Iris pigment epithelial cell (primary cell): ENCODE measurements around the gene CERT1.
"Not testable (repeated sequence)": the region's sequence is repeated elsewhere in the genome, so short reads cannot be mapped to it uniquely, and the experiment has no call there.

Experiments used
- DNase-seq: peaks from one replicate; pipeline ENCODE4 v3.0.0-alpha.2; 2011; ENCODE audit warnings: low read depth

The CERT1 gene, protein sequence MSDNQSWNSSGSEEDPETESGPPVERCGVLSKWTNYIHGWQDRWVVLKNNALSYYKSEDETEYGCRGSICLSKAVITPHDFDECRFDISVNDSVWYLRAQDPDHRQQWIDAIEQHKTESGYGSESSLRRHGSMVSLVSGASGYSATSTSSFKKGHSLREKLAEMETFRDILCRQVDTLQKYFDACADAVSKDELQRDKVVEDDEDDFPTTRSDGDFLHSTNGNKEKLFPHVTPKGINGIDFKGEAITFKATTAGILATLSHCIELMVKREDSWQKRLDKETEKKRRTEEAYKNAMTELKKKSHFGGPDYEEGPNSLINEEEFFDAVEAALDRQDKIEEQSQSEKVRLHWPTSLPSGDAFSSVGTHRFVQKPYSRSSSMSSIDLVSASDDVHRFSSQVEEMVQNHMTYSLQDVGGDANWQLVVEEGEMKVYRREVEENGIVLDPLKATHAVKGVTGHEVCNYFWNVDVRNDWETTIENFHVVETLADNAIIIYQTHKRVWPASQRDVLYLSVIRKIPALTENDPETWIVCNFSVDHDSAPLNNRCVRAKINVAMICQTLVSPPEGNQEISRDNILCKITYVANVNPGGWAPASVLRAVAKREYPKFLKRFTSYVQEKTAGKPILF

DNA sequence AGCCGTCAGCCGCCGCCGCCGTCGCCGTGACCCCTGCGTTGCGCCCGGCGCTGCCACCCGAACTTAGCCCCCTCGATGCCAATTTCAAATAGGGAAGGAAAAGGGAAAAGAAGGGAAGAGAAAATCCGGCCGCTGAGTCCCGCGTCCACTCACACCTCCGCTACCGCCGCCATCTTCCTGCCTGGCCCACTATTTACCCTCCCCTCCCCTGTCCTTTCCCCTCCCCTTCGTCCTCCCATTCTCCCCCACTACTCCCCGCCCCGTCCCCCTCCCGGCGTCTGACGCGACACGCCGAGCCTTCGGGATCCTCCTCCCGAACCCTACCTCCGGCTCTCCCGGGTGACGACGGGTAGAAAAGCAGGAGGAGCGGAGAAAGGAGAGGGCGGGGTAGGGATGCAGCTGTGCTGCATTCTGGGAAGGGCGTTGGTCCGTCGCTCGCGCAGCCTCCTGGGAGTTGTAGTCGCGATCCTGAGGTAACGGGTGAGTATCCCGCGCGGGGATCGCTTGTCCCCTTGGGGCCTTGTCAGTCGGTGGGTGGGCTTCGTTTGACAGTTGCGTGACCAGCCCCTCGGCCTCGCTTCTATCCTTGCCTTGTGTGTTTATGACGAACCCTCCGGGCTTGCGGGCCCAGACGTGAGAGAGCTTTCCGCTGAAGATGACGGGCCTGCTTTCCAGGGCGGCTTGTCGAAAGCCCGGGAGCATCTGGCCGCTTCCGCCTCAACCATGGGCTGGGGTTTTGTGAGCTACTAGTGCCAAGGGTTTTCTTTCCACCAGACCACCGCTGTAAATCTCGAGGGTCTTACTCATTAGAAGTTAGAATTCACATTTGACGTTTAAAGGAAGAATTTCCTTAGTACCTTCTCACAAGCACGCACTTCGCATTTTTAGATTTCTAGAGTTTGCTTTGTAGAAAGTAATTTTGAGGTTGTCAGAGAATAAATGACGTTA is at the start of gene CERT1, which contains the start of gene POLK:
CERT1 (minus strand) TSS at position 195 of the 948 bp plus-strand sequence. CDS start 422 bp downstream, outside the sequence.
POLK (plus strand) TSS at position 457 of the 948 bp plus-strand sequence.
- peak; percentile 99 for DNase-seq

DNA sequence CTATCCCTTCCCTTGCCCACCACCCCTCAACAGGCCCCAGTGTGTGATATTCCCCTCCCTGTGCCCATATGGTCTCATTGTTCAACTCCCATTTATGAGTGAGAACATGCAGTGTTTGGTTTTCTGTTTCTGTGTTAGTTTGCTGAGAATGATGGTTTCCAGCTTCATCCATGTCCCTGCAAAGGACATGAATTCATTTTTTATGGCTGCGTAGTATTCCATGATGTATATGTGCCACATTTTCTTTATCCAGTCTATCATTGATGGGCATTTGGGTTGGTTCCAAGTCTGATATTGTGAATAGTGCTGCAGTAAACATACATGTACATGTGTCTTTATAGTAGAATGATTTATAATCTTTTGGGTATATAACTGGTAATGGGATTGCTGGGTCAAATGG is 49.2 kb upstream of the CERT1 start:
- not testable (repeated sequence) for DNase-seq

DNA sequence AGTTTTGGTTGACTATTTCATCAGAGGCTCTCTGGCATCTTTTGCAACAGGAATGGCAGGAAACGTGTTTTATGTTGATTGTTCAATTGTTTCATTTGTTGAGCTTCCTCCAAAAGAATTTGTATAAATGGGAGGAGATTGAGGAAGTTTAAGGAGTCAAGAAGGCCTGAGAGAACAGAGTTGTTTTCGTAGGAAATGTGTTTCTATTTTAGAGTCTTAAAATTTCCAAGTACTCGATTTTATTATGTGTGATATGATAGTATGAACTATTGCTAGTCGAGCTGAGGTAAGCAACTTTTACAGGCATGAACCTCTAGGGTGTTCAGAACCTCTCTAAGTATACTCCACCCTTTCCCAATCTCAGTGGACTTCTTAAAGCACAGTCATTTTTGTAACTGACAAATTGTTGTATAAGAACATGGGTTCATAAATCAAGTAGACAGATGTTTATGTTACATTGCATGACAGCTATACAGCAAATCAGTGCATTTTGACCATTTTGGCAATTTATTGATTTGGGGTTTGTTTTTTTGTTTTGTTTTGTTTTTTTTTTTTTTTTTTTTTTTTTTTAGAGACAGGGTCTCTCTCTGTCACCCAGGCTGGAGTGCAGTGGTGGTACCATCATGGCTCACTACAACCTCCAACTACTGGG is 47.7 kb upstream of the CERT1 start:
- DNase-seq: no peak

DNA sequence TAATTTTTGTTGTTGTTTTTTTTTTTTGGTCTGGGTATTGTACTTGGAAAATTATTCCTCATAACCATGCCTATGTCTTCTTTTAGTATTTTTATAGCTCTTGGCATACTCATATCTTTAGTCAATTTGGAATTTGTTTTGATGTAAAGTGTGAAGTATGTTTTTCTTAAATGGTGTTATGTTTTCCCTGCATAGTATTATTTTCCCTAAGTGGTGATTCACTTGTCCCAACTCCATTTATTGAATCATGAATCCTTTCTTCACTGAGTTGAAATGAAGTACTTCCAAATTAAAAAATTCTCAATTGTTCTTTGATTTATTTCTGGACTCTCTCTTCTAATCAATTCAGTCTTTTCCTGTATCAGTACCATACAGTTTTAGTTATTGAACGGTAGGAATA is 46.8 kb upstream of the CERT1 start:
- DNase-seq: no peak

GRCh38 chr5:75553358-75553757 is 41.9 kb upstream of the CERT1 start:
- no peak for DNase-seq

DNA sequence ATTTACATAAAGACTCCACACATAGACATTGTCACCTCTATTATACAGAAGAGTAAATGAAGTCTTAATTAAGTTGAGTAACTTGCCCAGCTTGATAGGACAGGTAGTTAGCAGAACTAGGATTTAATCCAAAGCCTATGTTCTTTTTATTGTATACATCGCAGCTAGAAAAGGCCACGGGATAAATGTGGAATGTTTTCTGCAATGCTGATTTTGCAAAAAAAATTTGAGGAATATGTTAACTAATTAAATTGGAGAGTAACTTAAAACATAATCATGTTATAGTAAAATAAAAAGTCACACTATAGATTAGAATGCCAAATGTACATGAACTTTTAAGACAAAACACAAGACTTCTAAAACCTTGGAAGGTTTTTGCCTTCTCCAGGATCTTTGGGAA is 41.3 kb upstream of the CERT1 start:
- no peak for DNase-seq

GRCh38 chr5:75551471-75551870 is 40.0 kb upstream of the CERT1 start:
- peak; percentile 71 for DNase-seq

DNA sequence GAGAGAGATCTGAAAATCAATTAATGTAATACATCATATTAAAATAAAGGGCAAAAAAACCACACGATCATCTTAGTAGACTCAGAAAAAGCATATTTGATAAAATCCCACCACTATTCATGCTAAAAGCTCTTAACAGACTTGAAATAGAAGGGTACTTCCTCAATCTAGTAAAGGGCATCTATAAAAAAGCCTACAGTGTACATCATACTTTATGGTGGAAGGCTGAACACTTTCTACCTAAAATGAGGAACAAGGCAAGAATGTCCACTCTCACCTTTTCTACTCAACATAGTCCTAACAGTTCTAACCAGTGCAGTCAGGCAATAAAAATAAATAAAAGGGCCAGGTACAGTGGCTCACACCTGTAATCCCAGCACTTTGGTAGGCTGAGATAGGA is 39.2 kb upstream of the CERT1 start:
- no peak for DNase-seq

DNA sequence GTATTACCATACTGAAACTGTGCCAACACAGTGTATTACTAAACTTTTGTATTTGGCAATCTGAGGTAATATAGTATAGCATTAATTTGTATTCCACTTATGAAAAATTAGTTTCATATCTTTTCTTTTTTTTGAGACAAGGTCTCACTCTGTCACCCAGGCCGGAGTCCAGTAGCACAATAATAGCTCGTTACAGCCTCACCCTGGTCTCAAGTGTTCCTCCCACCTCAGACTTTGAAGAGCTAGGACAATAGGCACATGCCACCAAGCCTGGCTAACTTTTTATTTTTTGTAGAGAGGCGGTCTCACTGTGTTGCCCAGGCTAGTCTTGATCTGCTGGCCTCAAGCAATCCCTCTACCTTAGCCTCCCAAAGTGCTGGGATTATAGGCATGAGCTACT is 36.4 kb upstream of the CERT1 start:
- no peak for DNase-seq

GRCh38 chr5:75546830-75547229 is 35.4 kb upstream of the CERT1 start:
- DNase-seq: no peak

DNA sequence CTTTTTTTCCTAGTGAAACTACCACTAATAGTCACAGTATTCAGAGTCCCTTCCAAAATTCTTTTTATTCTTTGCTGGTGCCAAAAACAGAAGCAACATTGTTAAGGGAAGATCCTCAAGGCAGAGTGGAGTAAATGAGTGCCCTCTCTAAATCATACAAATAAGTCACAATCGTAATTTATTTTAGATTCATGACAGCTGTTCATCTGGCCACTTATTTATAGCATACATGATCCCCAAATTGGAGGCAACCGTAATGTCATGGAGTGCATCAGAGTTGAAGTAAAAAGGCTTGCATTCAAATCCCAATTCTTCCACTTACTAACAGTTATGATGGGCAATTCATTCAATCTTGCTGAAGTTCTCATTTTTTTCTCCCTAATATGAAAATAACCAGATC is 33.7 kb upstream of the CERT1 start:
- no peak for DNase-seq

GRCh38 chr5:75538211-75538610 is 26.8 kb upstream of the CERT1 start:
- DNase-seq: peak; percentile 17

DNA sequence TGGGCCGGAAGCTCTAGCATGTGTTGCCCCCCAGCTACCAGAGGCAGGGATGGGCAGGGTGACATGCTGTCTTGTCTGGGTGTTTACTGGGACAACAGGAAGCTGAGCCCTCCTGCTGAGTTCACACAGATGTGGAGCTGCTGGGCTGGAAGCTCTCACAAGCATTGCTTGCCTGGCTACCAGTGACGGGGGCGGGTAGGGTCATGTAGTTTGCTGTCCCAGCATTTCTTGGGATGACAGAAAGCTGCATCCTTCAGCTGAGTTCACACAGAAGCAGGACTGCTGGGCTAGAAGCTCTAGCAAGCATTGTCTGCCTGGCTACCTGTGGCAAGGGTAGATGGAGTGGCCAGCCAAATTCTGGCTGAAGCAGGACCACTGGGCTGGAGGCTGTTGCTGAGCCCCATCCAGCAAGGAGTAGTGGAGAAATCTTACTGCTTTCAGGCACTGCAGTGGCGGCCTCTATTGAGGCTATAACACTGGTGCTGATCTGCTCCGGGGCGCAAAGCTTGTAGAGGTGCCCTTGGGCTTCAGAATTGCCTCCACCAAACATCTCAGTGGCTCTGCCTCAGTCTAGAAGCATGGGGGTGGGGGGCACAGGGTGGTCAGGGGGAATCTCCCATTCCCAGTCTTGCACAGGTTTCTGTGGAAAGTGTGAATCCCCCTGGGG is 25.4 kb upstream of the CERT1 start:
- DNase-seq: peak; percentile 10

DNA sequence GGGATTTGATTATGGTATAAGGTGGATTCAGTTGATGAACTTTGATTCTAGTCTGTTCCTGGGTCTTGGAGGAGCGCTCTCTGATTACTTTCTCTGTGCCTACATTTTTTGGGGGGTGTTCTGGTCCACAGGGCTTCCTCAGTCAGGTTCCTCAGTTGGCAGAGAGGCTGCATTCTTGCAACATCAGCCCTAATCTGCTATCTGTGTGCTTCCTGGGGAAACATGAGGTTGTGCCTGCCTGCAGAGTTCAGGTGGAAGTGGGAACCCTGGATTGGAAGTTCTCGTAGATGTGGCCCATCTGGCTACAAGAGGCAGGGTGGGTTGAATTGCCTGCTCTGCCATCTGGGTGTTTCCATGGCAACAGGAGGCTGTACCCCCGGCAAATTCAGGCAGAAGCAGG is 24.7 kb upstream of the CERT1 start:
- DNase-seq: no peak

DNA sequence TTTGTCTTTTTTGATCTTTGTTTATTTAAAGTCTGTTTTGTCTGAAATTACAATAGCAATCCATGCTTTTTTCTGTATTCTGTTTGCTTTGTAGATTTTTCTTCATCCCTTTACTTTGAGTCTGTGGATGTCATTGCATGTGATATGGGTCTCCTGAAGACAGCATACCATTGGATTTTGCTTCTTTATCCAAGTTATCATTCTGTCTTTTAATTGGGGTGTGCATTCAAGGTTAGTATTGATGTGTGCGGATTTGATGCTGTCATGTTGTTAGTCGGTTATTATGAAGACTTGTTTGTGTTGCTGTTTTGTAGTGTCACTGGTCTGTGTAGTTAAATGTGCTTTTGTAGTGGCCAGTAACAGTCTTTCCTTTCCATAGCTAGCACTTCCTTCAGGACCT is 23.3 kb upstream of the CERT1 start:
- no peak for DNase-seq

DNA sequence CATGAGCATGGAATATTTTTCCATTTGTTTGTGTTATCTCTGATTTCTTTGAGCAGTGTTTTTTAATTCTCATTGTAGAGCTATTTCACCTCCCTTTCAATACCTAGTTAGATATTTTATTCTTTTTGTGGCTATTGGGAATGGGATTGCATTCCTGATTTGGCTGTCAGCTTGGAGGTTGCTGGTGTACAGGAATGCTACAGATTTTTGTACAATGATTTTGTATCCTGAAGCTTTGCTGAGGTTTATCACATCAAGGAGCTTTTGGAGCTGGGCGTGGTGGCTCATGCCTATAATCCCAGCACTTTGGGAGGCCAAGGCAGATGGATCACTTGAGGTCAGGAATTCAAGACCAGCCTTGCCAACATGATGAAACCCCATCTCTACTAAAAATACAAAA is 22.3 kb upstream of the CERT1 start:
- peak; percentile 65 for DNase-seq

DNA sequence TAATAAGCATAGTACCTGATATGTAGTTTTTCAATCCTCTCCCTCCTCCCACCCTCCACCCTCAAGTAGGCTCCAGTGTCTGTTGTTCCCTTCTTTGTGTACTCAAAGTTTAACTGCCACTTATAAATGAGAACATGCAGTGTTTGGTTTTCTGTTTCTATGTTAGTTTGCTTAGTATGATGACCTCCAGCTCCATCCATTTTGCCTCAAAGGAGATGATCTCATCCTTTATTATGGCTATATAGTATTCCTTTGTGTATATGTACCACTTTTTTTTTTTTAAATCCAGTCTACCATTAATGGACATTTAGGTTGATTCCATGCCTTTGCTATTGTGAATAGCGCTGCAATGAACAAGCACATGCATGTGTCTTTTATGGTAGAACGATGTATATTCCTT is 20.8 kb upstream of the CERT1 start:
- DNase-seq: no peak

DNA sequence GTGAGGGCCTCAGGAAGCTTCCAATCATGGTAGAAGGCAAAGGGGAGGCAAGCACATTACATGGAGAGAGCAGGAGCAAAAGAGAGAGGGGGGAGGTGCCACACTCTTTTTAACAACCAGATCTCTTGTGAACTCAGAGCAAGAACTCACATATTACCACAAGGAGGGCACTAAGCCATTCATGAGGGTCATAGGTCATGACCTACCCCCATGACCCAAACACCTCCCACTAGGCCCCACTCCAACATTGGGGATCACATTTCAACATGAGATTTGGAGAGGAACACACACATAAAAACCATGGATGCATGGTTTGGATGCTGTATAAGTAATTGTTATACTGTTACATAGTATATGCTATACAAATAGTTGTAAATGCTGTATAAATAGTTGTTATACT is 17.8 kb upstream of the CERT1 start:
- DNase-seq: no peak

- DNase-seq: no peak
Observed at GRCh38 chr5:75526070-75526469, 14.6 kb upstream of the CERT1 start.

DNA sequence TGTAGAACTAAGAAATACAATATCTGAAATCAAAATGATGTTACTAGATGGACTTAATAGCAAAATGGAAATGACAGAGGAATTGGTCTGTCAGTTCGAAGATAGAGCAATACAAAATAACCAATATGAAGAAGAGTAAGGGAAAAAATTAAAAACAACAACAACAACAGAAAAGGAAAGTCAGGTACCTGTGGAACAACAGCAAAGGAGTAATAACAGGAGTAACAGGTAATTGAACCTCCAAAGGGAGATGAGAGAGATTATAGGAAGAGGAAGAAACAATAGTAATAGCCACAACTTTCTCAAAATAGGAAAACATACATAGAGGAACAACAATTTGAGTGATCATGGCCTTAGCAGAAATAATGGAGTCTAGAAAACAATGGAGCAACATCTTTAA is 13.9 kb upstream of the CERT1 start:
- DNase-seq: no peak

DNA sequence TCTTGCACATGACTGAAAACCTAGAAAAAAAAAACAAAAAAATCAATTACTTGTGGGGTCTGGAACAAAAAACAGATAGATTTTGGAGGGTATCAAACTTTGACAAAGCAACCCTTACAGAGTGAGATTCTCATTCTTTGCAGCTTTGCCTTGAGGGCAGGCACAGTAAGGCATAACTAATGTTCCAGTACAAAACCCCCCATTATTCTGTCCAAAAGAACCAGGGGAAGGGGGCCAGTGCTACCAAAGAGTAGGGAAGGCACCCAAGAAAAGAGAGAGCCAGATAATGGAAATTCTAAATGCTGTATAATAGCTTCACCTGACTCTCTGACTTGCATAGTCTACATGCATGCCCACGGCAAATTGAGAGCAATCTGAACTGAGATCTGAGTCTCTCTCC is 13.2 kb upstream of the CERT1 start:
- DNase-seq: no peak
